Fibroblast of mammary gland (primary cell): ENCODE results near the gene SLC29A2.

ENCODE experiments used
- DNase-seq: peaks from one replicate; pipeline ENCODE4 v3.0.0-alpha.2; 2010; ENCODE audit warnings: low read depth
- H3K4me3 ChIP-seq: 2 replicates; pipeline ENCODE4 v1.5.1; 2011; ENCODE audit warnings: low read depth, mild to moderate bottlenecking, low read length, moderate library complexity; ENCODE audit not compliant: control insufficient read depth
- TF ChIP-seq, protein P1 (sequence below): conservative IDR thresholded peaks from 2 replicates; pipeline ENCODE4 v1.5.1; 2011; ENCODE audit warnings: low read depth, low read length, inconsistent platforms; ENCODE audit not compliant: control insufficient read depth, insufficient read depth

Gene SLC29A2, protein sequence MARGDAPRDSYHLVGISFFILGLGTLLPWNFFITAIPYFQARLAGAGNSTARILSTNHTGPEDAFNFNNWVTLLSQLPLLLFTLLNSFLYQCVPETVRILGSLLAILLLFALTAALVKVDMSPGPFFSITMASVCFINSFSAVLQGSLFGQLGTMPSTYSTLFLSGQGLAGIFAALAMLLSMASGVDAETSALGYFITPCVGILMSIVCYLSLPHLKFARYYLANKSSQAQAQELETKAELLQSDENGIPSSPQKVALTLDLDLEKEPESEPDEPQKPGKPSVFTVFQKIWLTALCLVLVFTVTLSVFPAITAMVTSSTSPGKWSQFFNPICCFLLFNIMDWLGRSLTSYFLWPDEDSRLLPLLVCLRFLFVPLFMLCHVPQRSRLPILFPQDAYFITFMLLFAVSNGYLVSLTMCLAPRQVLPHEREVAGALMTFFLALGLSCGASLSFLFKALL

DNA sequence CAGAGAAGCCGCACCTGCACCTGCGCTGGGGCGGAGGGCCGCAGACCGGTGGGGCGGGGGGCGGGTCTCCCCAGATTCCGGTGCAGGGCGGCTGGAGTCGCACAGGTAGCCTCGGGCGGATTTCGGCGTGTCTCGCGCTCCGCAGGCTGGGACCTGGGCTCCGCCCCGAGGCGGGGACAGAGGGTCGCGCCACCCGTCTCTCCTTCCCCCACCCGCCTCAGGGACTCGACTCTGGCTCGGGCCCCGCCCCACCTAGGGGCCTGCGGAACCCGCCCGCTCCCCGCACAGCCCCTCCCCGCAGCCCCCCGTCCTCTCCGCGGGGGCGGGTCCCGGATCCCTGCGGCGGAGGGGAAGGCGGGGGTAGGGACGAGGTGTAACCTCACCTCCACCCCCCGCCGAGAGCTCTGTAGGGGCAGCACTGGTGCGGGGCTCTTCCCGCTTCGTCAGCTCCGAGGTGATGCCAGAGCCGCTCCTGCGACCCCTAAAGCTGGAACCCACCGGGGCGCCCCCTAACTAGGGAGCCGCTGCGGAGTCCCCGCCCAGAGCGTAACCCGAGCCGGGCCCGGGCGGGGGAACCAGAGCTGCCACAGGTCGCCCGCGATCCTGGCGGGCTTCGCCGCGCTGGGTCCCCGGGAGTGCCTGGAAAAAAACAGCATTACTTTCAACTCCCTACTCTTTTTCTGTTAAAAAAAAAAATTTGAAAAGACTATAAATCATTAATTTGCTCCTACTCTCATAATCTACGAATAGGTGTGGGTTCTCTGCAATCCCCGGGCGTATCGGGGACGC, at the start of gene SLC29A2:
SLC29A2 (minus strand) TSS at position 134 of the 789 bp plus-strand sequence. CDS start 169 bp downstream, outside the sequence.
- TF ChIP-seq, protein P1, sequence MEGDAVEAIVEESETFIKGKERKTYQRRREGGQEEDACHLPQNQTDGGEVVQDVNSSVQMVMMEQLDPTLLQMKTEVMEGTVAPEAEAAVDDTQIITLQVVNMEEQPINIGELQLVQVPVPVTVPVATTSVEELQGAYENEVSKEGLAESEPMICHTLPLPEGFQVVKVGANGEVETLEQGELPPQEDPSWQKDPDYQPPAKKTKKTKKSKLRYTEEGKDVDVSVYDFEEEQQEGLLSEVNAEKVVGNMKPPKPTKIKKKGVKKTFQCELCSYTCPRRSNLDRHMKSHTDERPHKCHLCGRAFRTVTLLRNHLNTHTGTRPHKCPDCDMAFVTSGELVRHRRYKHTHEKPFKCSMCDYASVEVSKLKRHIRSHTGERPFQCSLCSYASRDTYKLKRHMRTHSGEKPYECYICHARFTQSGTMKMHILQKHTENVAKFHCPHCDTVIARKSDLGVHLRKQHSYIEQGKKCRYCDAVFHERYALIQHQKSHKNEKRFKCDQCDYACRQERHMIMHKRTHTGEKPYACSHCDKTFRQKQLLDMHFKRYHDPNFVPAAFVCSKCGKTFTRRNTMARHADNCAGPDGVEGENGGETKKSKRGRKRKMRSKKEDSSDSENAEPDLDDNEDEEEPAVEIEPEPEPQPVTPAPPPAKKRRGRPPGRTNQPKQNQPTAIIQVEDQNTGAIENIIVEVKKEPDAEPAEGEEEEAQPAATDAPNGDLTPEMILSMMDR: no peak
- H3K4me3 ChIP-seq: peak within 1 kb of the TSS; percentile 54
- DNase-seq: no peak

DNA sequence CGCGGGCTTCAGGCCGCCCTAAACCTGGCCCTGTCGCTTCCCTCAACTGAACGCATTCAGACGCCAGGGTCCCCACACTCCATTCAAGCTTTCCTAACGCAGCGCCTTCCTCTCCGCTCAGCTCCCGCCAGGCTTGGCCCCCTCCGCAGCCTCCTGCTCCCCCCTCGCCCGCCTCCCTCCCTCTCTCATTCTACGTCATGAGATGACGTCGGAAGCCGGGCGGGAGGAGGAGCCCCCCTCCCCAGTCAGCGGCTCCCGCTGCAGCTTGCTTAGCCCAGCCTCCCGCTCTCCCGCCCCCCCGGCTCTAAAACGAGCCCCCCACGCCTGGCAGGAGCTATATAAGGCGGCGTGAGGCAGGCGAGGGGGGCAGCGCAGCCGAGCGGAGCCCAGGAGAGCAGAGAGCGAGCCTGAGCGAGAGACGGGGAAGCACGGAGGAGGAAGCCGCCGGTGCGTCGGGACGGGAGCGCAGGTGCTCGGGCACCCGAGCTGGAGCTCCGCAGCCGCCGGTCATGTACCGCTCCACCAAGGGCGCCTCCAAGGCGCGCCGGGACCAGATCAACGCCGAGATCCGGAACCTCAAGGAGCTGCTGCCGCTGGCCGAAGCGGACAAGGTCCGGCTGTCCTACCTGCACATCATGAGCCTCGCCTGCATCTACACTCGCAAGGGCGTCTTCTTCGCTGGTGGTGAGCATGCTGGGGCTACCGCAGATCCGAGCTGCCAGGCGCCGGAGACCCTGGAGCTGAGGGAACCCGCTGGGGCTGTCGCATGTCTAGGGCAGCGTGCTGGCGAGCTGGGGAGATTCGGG, 49.3 kb upstream of the SLC29A2 start, which contains the start of gene NPAS4:
NPAS4 (plus strand) TSS at position 365 of the 806 bp plus-strand sequence; CDS start at position 510, 145 bp downstream.
- TF ChIP-seq, protein P1: no peak
- no peak within 1 kb of the TSS for H3K4me3 ChIP-seq
- DNase-seq: no peak

DNA sequence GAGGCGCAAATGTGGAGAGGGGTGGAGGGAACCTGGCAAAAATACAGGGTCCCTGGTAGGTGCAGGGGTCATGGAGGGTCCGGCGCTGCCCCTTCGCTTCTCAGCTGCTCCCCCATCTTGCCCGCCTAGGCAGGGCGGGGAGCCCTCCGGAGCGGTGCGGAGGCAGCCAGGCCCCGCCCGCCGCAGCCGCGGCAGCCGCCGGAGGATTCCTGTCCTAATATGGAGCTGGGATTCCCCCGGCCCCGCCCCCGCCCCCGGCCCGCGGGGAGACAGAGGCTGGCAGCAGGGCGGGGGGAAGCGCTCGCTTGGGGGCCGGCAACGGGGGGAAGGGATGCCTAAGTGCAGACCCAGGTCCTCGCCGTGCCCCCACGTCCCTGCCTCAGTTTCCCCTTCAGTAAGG, 48.3 kb upstream of the SLC29A2 start:
- no peak for DNase-seq
- TF ChIP-seq, protein P1: no peak
- H3K4me3 ChIP-seq: no peak overlapping the region

DNA sequence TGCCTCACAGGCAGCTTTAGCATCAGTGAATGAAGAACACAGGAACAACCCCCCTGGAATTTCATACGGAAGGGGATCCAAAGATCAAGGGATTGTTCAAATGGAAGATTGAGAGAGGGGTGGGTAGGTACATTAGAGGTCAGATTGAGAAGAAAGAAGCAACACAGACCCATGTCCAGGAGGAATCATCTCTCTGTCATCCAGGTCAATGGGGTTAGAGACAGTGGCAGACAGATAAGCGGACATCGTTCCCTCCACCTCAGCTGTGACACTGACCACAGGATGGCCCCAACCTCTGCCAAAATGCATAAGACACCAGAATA, 47.4 kb upstream of the SLC29A2 start:
- no peak for DNase-seq
- H3K4me3 ChIP-seq: no peak overlapping the region
- TF ChIP-seq, protein P1: no peak

DNA sequence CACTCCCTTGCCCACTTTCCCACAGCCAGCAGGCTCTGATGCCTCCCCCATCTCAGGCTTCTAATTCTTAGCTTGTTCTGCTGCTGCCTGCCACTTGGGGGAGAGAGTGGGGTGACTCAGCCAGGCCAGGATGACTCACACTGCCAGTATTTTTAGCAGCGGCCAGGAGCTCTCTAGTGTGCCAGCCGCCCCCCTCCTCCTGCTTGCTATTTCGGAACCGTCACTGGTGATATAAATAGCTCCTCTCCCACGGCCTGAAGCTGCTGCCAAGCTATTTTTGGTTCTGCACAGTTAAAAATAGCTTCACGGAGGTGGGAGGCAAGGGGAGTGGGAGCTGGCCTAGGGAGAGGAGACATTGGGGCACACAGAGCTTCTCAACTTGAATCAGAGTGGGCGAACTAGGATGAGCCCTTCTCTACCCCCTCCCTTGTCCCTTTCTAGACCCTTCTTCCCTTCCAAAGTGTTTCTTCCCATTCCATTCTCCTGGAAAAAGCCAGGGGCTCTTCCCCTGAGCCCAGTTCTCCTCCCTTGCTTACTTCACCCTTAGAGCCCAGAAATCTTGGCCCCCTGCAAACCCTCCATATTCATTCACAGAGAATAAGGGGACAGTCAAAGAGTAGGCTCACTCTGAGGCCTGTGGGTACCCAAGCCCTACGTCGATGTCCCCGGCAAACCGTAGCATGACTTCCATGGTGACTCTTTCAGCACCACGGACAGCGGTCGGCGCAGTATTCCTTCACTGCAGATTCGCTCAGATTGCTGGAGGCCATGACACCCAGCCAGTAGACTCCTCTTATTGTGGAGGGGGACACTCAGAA, 46.8 kb upstream of the SLC29A2 start:
- no peak overlapping the region for H3K4me3 ChIP-seq
- TF ChIP-seq, protein P1: peak; percentile 54
- peak; percentile 94 for DNase-seq

DNA sequence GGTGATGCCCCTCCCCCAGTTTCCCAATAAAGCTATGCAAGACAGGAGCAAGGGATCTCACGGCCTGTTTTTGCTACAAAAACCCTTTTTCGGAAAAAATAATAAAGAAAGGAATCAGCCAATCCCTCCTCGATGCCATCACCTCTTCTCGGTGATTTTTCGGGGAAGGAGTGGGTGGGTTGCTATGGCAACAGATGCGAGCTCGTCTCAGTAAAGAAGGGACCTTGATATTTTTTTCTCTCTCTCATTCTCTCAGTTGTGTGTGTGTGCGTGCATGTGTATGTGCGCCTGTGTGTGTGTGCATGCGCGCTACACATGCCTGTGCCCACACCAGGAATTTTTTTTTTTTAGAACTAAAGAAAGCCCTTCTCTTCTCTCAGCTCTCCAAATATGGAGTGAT, 45.4 kb upstream of the SLC29A2 start:
- H3K4me3 ChIP-seq: no peak overlapping the region
- TF ChIP-seq, protein P1: no peak
- no peak for DNase-seq
